HG02938 (cell line): ENCODE data around the gene U2SURP.
"Not testable (repeated sequence)": the region's sequence is repeated elsewhere in the genome, so short reads cannot be mapped to it uniquely, and the experiment has no call there.

Experiments
- ATAC-seq: cut with Tn5 transposase; IDR thresholded peaks from one replicate; pipeline ENCODE4 v1.9.1; 2021; ENCODE audit warnings: mild to moderate bottlenecking, moderate library complexity; ENCODE audit not compliant: unreplicated experiment

The U2SURP gene

DNA sequence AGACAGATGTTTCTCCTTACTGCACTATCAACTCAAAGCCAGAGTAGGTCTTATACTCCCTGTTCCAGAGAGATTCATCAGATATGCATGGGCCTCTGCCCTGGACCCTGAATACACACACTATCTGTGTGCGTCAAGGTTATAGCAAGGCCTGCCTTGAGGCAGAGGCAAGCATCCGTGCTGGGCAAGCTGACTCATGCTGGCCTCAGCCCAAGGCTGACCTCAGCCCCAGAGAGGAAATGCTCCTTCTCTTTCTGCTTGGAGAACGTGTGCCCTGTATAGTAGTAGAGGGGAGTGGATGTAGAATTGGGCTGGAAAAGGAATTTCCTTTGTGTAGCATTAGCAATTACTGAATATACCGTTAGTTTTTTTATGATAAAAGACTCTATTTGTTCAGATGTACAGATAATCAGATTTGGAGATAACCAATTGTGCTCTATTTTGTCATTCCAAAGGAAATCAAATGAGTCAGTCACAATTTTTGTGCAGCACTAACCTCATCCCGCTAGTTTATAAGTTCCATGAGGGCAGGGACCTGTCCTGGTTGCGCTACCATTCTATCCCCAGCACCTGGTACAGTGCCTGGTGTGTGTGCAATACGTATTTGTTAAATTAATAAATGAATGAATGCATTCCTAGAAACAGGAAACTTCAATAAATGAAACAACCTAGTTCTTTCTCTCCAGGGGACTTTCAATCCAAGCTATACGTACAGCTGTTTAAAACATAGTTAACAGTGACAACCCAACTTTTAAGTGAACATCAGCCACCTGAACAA, 24.6 kb upstream of the U2SURP start:
- ATAC-seq, result no peak

DNA sequence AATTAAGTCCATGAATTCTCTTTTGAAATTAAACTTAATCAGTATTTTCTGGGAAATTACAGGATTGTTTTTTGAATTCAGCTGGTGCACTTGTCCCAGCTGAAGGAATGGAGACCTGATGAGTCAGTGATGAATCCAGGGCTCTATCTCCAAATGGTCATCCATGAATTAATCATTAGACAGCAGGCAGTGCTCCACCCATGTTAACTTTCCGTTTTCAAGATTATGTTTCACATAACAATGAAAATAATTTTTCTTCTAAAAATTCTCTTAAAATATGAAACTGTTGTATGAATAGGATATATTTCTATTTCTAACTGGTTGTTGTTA, 24.0 kb upstream of the U2SURP start:
- no peak for ATAC-seq

DNA sequence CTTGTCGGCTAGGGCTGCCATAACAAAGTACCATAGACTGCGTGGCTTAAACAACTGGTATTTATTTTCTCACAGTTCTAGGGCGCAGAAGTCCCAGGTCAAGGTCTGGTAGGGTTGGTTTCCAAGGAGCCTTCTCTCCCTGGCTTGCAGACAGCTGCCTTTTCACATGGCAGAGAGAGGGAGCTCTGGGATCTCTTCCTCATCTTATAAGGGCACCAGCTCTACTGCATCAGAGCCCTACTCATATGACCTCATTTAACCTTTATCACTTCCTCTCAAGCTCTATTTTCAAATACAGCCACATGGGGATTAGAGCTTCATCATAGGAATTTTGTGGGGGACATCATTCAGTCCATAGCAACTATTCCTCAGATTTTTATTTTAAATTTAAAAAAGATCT, 20.3 kb upstream of the U2SURP start:
- no peak for ATAC-seq

DNA sequence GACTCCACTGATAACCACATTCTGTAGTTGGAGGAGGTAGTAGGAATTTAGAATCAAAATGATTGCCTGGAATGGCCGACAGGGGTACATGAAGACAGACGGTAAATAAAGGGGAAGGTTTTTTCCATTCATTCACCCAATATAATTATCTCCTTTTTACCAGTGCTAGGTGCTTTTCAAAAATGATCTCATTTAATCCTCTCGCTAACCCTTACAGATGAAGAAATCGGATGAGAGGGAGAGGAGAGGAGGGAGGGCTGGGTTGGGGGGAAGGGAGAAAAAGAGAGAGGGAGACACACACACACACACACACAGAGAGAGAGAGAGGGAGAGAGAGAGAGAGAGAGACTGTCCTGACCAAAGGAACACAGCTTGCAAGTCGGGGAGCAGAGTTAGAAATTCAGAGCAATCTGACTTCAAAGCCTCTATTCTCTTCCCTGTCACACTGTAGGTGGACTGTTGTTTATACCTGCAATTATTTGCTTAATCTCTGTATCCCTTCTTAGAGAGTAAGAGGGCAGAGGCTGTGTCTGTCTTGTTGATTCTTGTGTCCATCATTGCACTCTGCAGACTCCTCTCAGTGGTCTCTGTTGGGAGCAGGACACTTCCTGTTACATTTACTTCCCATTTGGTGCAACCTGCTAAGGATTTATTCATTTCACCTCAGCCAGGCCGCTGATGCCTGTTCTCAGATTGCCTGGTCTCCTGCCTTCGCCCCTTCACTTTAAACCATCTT, 19.2 kb upstream of the U2SURP start:
- no peak for ATAC-seq

DNA sequence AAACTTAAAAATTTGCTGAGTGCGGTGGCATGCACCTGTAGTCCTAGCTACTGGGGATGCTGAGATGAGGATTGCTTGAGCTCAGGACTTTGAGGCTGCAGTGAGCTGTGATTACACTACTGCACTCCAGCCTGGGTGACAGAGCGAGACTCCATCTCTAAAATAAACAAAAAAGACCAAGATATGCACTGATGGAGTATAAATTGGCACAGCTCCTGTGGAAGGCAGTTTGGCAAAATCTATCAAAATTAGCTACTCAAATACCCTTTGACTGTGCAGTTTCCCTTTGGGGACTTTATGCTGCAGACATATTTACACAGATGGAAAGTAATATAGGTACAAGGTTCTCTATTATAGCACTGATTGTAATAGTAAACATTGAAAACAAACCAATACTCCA, 18.1 kb upstream of the U2SURP start:
- no peak for ATAC-seq

DNA sequence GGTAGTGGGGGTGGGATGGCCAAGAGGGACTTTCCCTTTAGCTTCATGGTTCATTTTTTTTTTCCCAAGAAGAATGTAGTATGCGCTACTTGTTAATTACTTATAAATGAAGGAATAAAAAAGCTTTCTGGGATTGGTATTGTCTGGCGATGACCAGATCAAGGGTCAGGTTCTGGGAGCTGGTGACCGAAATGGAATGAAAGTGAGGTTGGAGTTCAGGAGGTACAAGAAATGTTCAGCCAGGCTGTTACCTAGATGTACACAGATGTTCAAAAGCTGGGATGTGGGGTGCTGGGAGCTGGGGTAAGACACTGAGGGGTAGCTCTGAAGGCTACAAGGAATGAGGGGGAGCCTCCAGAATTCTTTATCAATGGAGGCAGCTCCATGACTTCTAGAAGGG, 17.1 kb upstream of the U2SURP start:
- no peak for ATAC-seq

DNA sequence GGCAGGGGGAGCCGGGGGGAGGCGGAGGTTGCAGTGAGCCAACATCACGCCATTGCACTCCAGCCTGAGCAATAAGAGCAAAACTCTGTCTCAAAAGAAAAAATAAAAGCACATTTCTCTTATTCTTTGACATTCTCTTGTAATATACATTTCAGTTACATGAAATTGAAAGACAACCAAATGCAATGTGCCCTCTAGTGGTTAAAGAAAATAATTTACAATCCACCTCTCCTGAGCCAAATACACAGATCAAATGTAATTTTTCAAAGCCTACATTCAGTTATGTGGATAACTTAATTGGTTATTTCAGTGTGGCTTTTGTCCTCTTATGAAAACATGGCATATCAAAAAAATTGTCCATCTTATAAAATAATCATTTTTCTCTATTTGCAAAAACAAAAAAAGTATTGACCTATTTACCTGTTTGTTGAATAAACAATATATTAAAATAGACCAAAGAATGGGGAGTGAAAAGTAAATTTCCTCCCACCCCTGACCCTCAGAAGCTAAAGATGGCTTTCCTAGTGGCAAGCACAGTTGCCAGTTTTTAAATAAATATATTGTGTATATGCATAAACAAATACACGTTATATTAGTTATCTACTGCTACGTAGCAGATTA, 14.2 kb upstream of the U2SURP start:
- ATAC-seq, result peak; percentile 56

DNA sequence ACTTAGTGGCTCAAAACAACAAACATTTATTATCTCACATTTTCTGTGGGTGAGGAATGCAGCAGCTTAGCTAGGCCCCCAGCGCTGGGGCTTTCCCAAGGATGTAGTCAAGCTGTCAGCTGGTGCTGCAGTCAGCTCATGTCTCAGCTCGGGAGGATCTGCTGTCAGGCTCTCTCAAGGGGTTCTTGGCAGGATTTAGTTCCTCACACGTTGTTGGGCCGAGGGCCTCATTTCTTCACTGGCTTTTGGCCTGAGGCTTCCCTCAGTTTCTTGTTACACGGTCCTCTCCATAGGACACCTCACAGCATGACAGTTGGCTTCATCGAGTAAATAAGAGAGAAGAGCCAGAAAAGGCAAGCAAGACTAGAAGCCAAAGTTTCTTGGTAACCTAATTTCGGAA, 13.7 kb upstream of the U2SURP start:
- no peak for ATAC-seq

DNA sequence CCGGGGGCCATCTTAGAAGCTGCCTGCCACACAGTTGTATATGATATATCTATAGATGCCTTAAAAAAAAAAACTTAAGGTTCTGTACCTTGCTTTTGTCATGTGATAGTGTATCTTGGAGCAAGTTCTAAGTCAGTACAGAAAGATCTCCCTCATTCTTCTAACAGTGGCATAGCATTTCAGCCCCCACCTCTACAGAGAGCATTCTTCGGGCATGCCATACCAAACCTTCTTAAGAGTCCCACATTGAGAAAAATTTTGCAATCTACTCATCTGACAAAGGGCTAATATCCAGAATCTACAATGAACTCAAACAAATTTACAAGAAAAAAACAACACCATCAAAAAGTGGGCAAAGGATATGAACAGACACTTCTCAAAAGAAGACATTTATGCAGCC, 13.1 kb upstream of the U2SURP start:
- ATAC-seq, result not testable (repeated sequence)

DNA sequence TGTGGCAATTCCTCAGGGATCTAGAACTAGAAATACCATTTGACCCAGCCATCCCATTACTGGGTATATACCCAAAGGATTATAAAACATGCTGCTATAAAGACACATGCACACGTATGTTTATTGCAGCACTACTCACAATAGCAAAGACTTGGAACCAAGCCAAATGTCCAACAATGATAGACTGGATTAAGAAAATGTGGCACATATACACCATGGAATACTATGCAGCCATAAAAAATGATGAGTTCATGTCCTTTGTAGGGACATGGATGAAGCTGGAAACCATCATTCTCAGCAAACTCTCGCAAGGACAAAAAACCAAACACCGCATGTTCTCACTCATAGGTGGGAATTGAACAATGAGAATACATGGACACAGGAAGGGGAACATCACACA, 12.5 kb upstream of the U2SURP start:
- not testable (repeated sequence) for ATAC-seq

DNA sequence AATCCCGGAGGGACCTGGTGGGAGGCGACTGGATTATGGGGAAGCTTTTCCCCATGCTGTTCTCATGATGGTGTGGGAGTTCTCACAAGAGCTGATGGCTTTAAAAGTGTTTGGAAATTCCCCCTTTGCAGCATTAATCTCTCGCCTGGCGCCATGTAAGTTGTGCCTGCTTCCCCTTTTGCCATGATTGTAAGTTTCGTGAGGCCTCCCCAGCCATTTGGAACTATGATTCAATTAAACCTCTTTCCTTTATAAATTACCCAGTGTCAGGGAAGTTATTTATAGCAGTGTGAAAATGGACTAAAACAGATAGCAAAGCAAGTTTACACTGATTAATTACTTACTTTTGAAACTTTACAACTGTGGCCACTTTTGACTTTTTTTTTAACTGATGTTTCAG, 10.6 kb upstream of the U2SURP start:
- ATAC-seq, result no peak

DNA sequence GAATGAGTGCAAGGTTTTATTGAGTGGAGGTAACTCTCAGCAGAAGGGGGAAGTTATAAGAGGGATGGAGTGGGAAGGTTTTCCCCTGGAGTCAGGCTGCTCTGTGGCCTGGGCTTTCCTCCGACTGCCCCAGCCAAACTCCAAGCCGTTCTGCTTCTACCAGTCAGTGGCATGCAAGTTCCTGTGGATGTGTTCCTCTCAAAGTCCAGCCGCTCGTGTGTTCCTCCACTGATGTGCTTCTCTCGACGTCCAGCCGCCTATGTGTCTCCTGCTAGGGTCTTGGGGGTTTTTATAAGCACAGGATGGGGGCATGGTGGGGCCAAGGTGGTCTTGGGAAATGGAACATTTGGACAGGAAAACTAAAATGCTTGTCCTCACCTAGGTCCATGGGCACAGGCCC, 9.0 kb upstream of the U2SURP start:
- ATAC-seq, result no peak

DNA sequence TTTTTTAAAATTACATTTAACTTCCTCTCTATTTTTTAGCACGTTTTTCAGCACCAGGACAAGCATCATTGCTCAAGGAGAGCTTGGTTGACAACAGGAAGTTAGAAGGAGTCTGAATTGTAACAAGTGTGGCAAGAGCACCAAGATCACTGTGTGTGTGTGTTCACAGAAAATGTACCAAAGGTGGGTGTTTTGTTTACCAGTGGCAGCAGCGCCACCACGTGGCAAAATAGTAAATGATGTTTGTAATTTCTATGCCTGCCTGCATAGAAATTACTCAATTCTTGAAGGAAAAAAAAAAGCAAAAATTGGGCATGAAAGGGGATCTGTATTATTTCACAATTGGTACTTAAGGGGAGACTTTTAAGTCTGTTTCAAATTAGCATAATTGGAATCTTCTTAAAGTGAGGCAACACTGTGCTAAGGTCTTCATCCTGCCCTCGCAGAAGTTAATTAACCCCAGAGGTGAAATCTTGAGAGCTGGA, 7.4 kb upstream of the U2SURP start:
- ATAC-seq, result peak; percentile 91

DNA sequence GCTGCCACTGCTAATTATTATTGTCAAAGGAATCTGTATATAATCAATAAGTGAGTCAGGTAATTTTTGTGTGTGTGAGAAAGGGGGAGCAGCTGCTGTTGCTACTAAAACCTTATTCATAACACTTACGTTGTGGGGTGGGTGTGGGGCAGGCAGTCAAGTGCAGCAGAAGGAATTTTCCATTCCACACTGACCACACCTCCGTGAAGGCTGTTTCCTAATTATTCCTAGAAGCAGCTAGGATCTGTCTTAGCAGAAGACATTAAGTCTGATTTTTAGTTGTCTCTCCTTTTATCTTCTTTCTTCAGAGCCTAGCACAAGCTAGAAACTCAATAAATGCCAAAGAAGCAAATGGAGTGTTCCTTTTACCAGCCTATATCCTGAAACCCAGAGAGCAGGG, 4.0 kb upstream of the U2SURP start:
- ATAC-seq, result no peak

DNA sequence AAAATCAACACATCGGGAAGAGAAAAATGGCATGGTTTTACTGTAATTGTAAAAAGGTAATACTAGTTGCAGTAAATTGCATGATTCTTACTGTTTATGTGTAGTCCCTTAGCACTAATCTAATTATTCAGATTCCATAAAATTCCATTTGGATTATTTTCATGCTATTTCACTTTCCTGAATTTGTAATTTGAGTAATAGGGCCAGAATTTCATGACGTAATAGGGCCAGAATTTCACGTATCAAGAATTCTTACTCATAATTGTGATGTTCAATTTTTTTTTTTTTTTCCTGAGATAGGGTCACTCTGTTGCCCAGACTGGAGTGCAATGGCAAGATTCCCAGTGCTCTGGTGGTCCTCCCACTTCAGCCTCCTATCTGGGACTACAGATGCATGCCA, 2.9 kb upstream of the U2SURP start:
- ATAC-seq, result no peak

DNA sequence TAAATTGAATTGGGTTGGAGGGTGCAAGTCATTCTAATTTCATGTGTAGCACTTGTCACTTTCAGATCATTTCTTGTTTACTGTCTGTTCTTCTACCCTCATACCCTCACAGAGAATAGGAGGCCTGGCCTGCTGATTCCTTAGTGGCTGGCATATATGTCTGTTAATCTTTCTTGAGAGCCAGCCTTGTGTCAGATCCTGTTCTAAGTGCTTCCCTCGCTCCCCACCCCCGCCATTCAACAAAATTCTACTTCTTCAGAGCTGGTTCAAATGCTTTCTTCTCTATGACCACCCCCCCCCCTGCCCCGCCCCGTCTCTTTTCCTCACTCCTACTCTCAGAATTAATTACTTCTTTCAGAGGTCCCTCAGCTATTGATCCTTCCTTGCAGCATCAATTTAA, 1.5 kb upstream of the U2SURP start:
- no peak for ATAC-seq

DNA sequence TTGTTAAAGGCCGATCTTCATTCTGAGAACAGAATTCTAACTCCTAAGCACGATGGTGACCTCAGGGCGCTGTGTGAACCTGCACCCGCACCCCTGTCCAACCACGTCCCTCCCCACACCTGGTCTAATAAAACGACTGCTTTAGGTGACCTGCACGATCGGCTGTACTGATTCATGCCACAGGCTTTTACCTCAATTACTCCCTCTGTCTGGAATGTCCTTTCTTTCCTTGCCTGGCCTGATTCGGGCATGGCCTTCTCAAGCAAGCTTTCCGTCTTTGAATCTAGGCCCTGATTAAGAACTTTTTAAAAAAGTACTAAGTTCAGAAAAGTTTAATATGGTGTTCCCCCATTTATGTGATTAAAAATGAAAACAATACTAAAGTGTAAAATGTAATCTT, 842 bp upstream of the U2SURP start:
- ATAC-seq, result no peak

DNA sequence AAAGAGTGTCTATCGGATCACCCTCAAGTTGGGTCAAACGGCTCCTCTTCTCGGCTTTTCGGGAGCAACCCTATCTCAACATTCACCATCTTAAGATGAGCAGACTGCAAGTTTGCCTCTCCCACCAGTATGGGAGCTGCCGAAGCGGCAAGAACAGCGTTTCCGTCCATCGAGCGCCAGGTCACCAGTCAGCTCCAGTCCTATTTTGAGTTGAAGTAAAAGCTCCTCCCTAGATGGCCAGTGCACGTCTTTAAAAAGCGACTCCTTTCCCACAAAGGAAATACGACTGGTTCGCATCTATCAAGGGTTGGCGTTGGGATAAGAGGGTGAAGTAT, 369 bp upstream of the U2SURP start:
- peak; percentile 77 for ATAC-seq

DNA sequence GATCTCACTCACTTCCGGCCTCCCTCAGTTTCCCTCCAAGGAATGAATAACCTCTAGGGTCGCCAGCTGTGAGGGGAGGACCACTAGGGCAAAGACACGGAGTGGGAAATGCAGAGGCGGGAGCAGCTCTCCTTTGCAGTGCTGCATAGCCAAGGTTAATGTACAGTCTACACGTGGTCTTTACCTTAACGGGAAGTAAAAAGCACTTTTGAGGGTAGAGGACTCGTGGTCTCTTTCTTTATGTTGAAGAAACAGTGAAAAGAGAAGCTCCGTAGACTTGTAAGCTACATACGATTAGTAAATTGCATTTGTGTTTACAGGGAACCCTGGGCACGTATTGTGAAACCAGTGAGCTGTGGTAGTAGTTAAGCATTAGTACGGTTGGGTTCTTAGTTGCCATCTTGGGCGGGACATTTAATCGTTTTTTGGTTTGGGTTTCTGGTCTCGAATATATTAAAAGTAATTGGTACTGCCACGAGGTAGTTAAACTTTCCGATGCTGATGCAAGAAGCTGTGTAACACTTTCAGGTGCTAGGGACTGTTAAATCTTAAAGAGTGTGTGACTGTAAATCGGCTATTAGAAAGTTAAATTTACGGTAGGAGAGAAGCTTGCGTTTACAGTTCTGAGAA, 828 bp downstream of the U2SURP start:
- ATAC-seq, result peak; percentile 42

DNA sequence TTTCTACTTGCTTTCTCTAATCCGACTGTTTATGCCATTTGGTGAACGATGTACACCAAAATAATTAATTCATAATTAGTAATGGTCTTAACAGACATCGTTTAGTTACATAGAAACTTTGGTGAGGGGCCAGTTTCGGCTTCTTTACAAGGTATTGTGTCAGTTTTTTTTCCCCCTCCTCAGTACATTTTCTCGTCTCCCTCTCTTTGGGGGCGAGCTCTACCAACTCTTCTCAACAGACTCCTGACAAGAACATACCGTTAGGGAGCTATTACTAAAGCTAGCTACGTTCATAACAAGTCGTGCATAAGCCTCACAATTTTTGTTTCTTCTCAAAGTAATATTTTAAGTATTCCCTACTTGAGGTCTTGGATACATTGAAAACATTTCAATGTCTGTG, 1.4 kb downstream of the U2SURP start:
- ATAC-seq, result no peak

DNA sequence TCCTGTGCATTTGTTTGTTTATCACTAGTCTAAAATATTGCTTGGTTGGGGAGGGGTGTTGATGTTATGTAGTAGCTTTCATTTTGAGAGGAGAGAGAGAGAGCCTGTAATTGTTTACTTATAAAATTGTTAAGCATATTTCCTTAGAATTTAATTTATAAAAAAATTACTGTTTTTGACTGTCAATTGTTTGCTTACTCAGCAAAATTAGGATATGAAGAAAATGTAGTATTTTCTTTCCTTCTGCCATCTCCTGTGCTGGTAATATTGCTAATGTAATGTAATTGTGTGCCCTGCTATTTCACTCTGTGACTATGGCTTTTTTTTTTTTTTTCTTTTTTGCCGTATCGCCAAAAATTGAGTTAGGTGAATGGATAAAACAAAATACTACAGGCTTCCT, 3.5 kb downstream of the U2SURP start:
- no peak for ATAC-seq

DNA sequence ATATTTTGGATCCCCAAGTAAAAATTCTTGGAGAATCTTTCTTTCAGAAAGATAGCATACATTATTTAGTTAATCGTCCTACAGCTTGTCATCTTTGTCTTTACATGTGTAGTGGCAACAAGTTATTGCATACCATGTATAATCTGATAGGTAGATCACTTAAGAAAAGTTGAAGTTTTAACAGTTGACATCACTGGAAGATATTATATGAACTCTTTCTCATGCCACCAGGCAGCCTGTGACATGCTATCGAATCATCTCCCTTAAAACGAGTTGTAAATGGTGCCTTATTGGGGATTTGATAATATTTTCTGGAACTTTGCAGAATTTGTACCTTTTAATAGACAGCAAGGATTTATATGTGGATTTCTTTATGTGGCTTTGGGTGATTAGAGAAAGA, 8.7 kb downstream of the U2SURP start:
- ATAC-seq, result no peak
